Heart right ventricle (tissue), 16 donors: ENCODE results near the gene ZSCAN2. TPM values are rescaled to one million over a fixed set of nuclear protein-coding genes. Genes with fewer than 3 reads are reported as not detected.
A peak's percentile ranks its signal among the peaks of the same experiment; 100 is the strongest.
"Not testable (repeated sequence)": the region's sequence is repeated elsewhere in the genome, so short reads cannot be mapped to it uniquely, and the experiment has no call there.

Experiments
- ATAC-seq, 8 donors: fragments of 200-7000 bp; cut with Tn5 transposase; one replicate each; pipeline ENCODE4 v1.9.1; 2020; ENCODE audit warnings: mild to moderate bottlenecking in 8 of 8, moderate library complexity in 8 of 8, moderate number of reproducible peaks in 1 of 8
- DNase-seq, 2 donors: peaks; one replicate each; pipeline ENCODE4 v3.0.0-alpha.2; 2020
- H3K27ac ChIP-seq, 10 donors: fragments of 200-600 bp; sonication (generic) in 2 of 10; one replicate each; pipeline versions ENCODE4 v1.5.0 to v1.8.0; 2020 to 2022; ENCODE audit warnings: mild to moderate bottlenecking in 3 of 10
- H3K27me3 ChIP-seq, 7 donors: fragments of 200-600 bp; one replicate each; pipeline ENCODE4 v1.8.0; 2021 to 2022; ENCODE audit warnings: mild to moderate bottlenecking in 2 of 7
- H3K36me3 ChIP-seq, 9 donors: fragments of 200-600 bp; sonication (generic) in 1 of 9; one replicate each; pipeline versions ENCODE4 v1.5.0 to v1.8.0; 2020 to 2022; ENCODE audit warnings: mild to moderate bottlenecking in 2 of 9
- H3K4me1 ChIP-seq, 9 donors: fragments of 200-600 bp; sonication (generic) in 1 of 9; one replicate each; pipeline versions ENCODE4 v1.5.0 to v1.8.0; 2020 to 2022; ENCODE audit warnings: mild to moderate bottlenecking in 4 of 9
- H3K4me3 ChIP-seq, 10 donors: fragments of 200-600 bp; sonication (generic) in 2 of 10; one replicate each; pipeline versions ENCODE4 v1.5.0 to v1.8.0; 2020 to 2022; ENCODE audit warnings: mild to moderate bottlenecking in 7 of 10, moderate library complexity in 2 of 10
- H3K9me3 ChIP-seq, 11 donors: fragments of 200-600 bp in 10 of 11; sonication (generic) in 2 of 11; one replicate each; pipeline versions ENCODE4 v1.5.0 to v1.8.0; 2013 to 2022; ENCODE audit warnings: mild to moderate bottlenecking in 2 of 11, control low read depth in 1 of 11, moderate library complexity in 1 of 11
- WGBS, 2 donors: extraction: QIAGEN DNeasy Blood & Tissue Kit; methylation state at CpG; one replicate each; pipeline ENCODE4 v1.1.7; 2013; ENCODE audit warnings: inconsistent platforms in 1 of 2; 5-methylcytosine and 5-hydroxymethylcytosine counted together
- intact Hi-C, 10 donors: fragments of 100-400 bp; cut with DNase I; formaldehyde crosslinking; loops; one replicate each; pipeline versions ENCODE4 v1.11.1 to v1.14.2; 2022
- polyA plus RNA-seq, 2 donors: library from polyadenylated mRNA; stranded (reverse); fragments of 200-250 nt; gene quantifications; one replicate each; pipeline ENCODE4 v1.2.3, GENCODE V29; 2013
- total RNA-seq, 10 donors: library from RNA; stranded (reverse); fragmentation: NEBNext Ultra II Directional in 3 of 10; extraction: Animal tissue kit (Norgen Biotek cat#: 25700) in 3 of 10; gene quantifications; one replicate each; pipeline versions ENCODE4 v1.2.1 to v1.2.4, GENCODE V29; 2021 to 2023
- TF ChIP-seq, protein P1 (sequence below), 9 donors: fragments of 200-600 bp; sonication (generic) in 2 of 9; IDR thresholded peaks; one replicate each; pipeline versions ENCODE4 v1.5.0 to v1.8.0; 2021 to 2022; ENCODE audit warnings: antibody characterized with exemption in 9 of 9, mild to moderate bottlenecking in 5 of 9, moderate library complexity in 1 of 9
- donor health status: Arrhythmogenic right ventricular cardiomyopathy.
- donor health status: ischemic (EF 13 %, LVEDD 7.1; RV severe dilation, severe dysfunction).
- donor health status: healthy with polysubstance abuse.
- donor health status: DM: no; HTN: yes; CAD: no.
- donor health status: DM: no; HTN: no; CAD: no.
- donor health status: ischemic (EF 25% LVEDD 6.9; RV normal size, moderate dysfunction).
- donor health status: ischemic (EF 25% LVEDD 5.7; RV mildly dilated, moderate dysfunction).
- donor health status: healthy.
- donor health status: DM: yes; HTN: yes; CAD: no.
- donor health status: Ischemic cardiomyopathy.
- donor health status: ischemic (EF 35%, LVEDD 5.7; RV mildly dilated, moderate dysfunction).
- donor health status: nonischemic (EF 11% LVEDD 7.7; RV severe dilation, severe dysfunction).
- donor health status: DM: yes; HTN: yes; CAD: no.
- donor health status: PGD.
- donor health status: ischemic (EF 29% LVEDD 5.4; RV normal size, mild dysfunction).
- donor health status: nonischemic (EF 23%, LVEDD 6.1; RV moderate dilation, normal function).

Gene ZSCAN2
- total and polyA plus RNA-seq, 12 donors, result 3.7 to 8.1 (median 5.7) TPM

DNA sequence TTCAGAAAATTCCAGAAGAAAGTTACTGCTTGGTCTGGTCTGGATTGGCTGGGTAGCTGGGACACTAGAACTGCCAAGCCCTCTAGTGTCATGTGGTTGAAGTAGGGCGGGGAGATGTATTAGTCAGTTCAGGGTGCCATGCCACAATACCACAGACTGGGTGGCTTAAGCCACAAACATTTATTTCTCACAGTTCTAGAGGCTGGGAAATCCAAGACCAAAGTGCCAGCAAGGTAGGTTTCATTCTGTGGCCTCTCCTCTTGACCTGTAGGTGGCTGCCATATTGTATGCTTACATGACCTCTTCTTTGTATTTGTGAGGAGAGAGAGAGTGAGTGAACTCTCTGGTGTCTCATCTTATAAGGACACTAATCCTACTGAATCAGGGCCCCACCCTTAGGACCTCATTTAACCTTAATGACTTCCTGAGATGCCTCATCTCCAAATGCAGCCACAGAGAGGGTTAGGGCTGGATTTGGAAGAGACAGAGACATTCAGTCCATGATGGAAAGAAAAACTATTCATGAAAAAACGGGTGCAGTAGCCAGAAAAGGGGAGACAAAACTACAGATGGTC is 18.1 kb upstream of the ZSCAN2 start:
- intact Hi-C loops, result loop anchor here in 1 of 10 donors (10.0 kb wide), 1 partner anchor 342 kb away; no protein-coding TSS in a partner anchor
- no peaks in the 10 kb centered on the region for H3K27me3 ChIP-seq
- peaks cover 0 to 1% (median 0%) of the 10 kb centered on the region in 9 donors for H3K4me1 ChIP-seq
- no peaks in the 10 kb centered on the region for H3K9me3 ChIP-seq
- no peaks in the 10 kb centered on the region for H3K36me3 ChIP-seq
- DNase-seq, result no peak
- H3K27ac ChIP-seq, result no peak overlapping the region
- WGBS, 2 donors, result 75 to 87% methylated on average over 2 of the region's 2 CpGs
- ATAC-seq, result no peak
- TF ChIP-seq, protein P1, sequence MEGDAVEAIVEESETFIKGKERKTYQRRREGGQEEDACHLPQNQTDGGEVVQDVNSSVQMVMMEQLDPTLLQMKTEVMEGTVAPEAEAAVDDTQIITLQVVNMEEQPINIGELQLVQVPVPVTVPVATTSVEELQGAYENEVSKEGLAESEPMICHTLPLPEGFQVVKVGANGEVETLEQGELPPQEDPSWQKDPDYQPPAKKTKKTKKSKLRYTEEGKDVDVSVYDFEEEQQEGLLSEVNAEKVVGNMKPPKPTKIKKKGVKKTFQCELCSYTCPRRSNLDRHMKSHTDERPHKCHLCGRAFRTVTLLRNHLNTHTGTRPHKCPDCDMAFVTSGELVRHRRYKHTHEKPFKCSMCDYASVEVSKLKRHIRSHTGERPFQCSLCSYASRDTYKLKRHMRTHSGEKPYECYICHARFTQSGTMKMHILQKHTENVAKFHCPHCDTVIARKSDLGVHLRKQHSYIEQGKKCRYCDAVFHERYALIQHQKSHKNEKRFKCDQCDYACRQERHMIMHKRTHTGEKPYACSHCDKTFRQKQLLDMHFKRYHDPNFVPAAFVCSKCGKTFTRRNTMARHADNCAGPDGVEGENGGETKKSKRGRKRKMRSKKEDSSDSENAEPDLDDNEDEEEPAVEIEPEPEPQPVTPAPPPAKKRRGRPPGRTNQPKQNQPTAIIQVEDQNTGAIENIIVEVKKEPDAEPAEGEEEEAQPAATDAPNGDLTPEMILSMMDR (IDR thresholded peaks at IDR 0.05), result no peak
- no peak overlapping the region for H3K4me3 ChIP-seq

DNA sequence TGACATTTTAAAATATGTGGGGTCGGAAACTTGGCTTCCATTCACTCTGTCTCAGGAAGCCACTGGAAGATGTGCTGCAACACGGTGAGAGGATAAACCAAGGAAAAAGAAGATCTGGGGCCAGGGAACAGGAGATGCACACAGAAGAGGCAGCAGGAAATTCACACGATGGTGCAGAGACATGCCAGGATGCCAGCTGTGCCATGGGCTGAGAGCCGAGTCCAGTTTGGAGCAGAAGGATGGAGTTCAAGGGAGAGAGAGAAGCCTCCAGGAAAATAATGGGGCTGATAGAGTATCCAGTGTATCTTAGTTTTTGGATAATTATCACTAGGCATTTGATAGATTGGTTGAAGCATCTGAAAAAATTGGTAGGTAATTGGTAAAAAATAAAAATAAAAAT is 16.9 kb upstream of the ZSCAN2 start:
- H3K4me1 ChIP-seq, H3K9me3 ChIP-seq, H3K27me3 ChIP-seq, H3K27ac ChIP-seq, H3K36me3 ChIP-seq, DNase-seq, H3K4me3 ChIP-seq, ATAC-seq: not testable (repeated sequence)
- 42 to 53% methylated on average over 4 of the region's 4 CpGs for WGBS, 2 donors
- intact Hi-C loops, result loop anchor here in 1 of 10 donors (10.0 kb wide), 1 partner anchor 341 kb away; no protein-coding TSS in a partner anchor

DNA sequence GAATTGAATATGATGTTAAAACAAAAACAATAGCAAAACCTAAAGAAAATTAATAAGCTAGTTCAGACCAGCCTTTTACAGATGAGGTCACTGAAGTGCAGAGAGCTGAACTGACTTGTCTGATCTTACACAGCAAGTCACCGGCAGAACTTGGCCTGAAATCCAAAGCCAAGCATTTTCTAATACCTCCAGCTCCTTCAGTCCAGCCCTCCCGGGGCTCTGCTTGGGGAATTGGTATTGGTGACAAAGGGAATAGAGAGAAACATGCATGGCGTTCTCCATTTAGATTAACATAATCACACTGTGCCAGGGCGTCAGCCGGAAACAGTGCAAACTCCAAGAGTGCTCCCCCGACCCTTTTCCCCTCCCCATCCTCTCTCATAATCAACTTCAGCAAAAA is 14.1 kb upstream of the ZSCAN2 start:
- Histone ChIP-seq H3K4me1 (peaks cover 0 to 10% (median 4%) of the 10 kb centered on the region in 9 donors), H3K36me3 (no peaks in the 10 kb centered on the region), H3K27me3 (no peaks in the 10 kb centered on the region), H3K4me3 (no peak overlapping the region), H3K27ac (no peak overlapping the region), H3K9me3 (no peaks in the 10 kb centered on the region)
- intact Hi-C loops, result loop anchor here in 4 of 10 donors (5.0 to 10.0 kb wide), 4 partner anchors 66 to 346 kb away; partner anchors contain the start of gene WDR73 (in 1 of the 4)
- TF ChIP-seq, protein P1 (IDR thresholded peaks at IDR 0.05), result no peak
- WGBS, 2 donors, result 70 to 77% methylated on average over 6 of the region's 6 CpGs
- ATAC-seq (no peak), DNase-seq (no peak)

DNA sequence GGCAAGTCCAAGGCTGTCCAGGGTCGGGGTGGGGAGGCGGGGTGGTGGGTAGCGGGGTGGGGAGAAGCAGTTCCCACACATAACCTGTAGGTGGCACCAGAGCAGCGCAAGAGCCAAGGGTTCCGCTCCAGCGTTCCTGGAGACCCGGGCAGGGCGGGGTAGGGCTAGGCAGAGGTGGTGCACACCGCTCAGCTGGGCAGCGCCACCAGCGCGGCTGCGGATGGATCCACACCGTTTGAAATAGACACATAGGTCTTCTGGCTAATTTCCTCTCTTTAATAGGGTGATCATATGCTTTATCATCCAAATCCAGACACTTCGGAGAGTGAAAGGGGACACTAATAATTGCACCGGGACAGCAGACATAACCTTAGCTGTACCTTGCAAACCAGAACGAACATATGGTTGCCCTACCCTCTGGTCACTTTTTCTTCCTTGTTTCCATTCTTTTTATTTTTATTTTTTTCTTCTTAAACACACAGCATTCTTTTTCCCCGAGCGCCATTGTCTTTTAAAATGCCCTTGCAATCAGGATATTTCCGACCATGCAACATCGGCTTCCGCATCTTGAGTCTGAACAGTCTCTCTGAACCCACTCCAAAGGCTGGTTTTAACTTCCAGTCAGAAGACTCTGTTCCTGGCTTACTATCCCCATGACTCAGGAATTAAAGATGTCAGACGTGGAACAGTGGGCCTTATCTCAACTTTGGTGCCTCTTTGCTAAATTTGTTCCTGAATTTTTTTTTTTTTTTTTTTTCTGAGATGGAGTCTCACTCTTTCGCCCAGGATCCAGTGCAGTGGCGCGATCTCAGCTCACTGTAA is 12.5 kb upstream of the ZSCAN2 start:
- TF ChIP-seq, protein P1 (IDR thresholded peaks at IDR 0.05), result peak; percentile 85 to 97 (median 94)
- peaks cover 0 to 10% (median 4%) of the 10 kb centered on the region in 9 donors for H3K4me1 ChIP-seq
- intact Hi-C loops, result loop anchor here in 5 of 10 donors (2.0 to 10.0 kb wide), 5 partner anchors 64 to 344 kb away; partner anchors contain the start of gene WDR73 (in 1 of the 5)
- 25 to 26% methylated on average over 26 of the region's 26 CpGs for WGBS, 2 donors
- H3K27ac ChIP-seq, result no peak overlapping the region
- no peaks in the 10 kb centered on the region for H3K27me3 ChIP-seq
- H3K36me3 ChIP-seq, result no peaks in the 10 kb centered on the region
- peak overlapping the region in 8 of 10 donors; percentile 14 to 61 (median 48) for H3K4me3 ChIP-seq
- peak; percentile 98 to 99 (median 98) for ATAC-seq
- peak; percentile 84 to 86 for DNase-seq
- H3K9me3 ChIP-seq, result no peaks in the 10 kb centered on the region
